ENCODE data around the gene RUNDC3A.

RUNDC3A gene

DNA sequence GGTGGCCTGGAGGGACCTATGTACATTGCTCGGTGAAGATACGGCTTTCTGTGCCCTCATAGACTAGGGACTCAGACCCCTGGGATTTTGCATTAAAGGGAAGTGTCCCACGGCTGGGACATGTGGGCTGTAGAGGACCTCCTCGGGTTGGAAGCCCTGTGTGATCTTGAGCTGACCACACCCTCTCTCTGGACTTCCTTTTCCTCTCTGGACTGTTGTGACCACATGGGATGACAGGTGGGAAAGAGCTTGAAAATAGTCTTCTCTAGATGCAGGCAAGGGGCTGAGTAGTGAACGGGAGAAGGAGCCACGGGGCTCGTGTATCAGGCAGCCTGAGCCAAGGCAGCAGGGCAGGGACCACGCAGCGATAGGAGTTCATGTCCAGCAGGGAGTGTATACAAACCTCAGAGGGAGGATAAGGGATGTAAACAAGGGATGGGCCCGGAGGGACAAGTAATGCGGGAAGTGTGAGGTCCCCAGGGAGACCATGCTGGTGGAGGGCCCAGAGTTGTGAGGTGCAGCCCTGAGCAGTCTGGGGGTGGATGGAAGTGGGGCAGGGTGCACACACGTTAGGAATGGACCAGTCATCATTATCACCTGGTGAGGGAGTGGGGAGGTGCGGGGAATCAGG lies 36.0 kb upstream of the RUNDC3A start:
- H3K27ac ChIP-seq (ENCODE audit: low read length) = no peak overlapping the region
- H3K9me3 ChIP-seq (ENCODE audit: insufficient read depth, low read depth, low read length) = no peaks in the 10 kb centered on the region
- no peaks in the 10 kb centered on the region for H3K36me3 ChIP-seq (ENCODE audit: insufficient read depth, low read depth, low read length)
- no peak overlapping the region for H3K4me3 ChIP-seq (ENCODE audit: low read length)
- H3K9ac ChIP-seq (ENCODE audit: low read depth, low read length) = no peak overlapping the region
- H3K4me1 ChIP-seq (ENCODE audit: insufficient read depth, low read length) = no peaks in the 10 kb centered on the region
- no peaks in the 10 kb centered on the region for H3K27me3 ChIP-seq (ENCODE audit: insufficient read depth, low read length)

DNA sequence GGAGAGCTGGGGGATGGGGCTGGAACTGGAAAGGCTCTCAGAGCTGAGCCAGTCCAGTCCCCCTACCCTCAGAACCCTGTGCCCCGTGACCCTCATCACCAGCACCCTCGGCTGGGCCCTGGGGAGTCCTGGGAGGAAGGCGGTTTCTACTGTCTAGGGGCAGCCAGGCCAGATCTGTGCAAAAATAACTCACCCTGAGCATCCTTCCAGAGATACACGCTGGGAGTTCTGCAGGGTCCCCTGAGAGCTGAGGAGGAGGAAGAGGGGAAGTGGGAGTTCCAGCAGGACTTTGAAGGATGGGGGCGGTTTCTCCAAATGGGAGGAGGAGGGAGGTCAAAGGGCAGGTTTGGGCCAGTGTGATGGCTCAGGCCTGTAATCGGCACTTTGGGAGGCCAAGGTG lies 35.4 kb upstream of the RUNDC3A start:
- Histone ChIP-seq H3K9me3 (ENCODE audit: insufficient read depth, low read depth, low read length) (no peaks in the 10 kb centered on the region), H3K36me3 (ENCODE audit: insufficient read depth, low read depth, low read length) (no peaks in the 10 kb centered on the region), H3K27ac (ENCODE audit: low read length) (no peak overlapping the region), H3K4me3 (ENCODE audit: low read length) (no peak overlapping the region), H3K9ac (ENCODE audit: low read depth, low read length) (no peak overlapping the region), H3K27me3 (ENCODE audit: insufficient read depth, low read length) (no peaks in the 10 kb centered on the region), H3K4me1 (ENCODE audit: insufficient read depth, low read length) (no peaks in the 10 kb centered on the region)

DNA sequence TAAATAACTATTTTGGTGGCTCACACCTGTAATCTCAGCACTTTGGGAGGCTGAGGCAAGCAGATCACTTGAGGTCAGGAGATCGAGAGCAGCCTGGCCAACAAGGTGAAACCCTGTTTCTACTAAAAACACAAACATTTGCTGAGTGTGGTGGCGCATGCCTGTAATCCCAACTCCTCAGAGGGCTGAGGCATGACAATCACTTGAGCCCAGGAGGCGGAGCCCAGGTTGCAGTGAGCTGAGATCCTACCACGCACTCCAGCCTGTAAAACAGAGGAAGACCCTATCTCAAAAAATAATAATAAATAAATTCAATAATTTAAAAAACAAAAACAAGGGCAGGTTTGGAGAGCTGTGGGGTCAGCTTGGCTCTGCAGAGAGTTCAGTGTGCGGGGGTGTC lies 34.8 kb upstream of the RUNDC3A start:
- Histone ChIP-seq H3K4me3 (ENCODE audit: low read length) (no peak overlapping the region), H3K4me1 (ENCODE audit: insufficient read depth, low read length) (no peaks in the 10 kb centered on the region), H3K9ac (ENCODE audit: low read depth, low read length) (no peak overlapping the region), H3K36me3 (ENCODE audit: insufficient read depth, low read depth, low read length) (no peaks in the 10 kb centered on the region), H3K27ac (ENCODE audit: low read length) (no peak overlapping the region), H3K27me3 (ENCODE audit: insufficient read depth, low read length) (no peaks in the 10 kb centered on the region), H3K9me3 (ENCODE audit: insufficient read depth, low read depth, low read length) (no peaks in the 10 kb centered on the region)

DNA sequence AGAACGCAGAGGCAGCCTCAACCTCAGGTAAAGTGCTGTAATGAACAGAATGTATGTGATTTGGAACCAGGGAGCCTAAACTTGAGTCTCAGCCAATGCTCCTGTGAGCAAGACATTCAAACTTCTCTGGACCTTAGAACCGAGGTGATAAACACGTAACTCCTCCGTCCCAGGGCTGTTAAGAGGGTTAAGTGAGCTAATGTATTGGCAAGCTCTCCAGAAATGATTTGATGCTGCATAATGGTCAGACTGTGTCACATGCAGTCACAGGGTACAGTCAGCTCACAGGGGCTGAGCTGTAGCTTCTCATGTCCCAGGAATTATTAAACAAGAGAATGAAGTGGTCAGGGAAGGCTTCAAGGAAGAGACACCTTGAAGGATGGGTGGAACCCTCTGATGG lies 30.4 kb upstream of the RUNDC3A start:
- Histone ChIP-seq H3K36me3 (ENCODE audit: insufficient read depth, low read depth, low read length) (no peaks in the 10 kb centered on the region), H3K9ac (ENCODE audit: low read depth, low read length) (no peak overlapping the region), H3K4me3 (ENCODE audit: low read length) (no peak overlapping the region), H3K27me3 (ENCODE audit: insufficient read depth, low read length) (no peaks in the 10 kb centered on the region), H3K27ac (ENCODE audit: low read length) (no peak overlapping the region), H3K4me1 (ENCODE audit: insufficient read depth, low read length) (peaks cover 3% of the 10 kb centered on the region; the same call in 1 of the 2 replicates), H3K9me3 (ENCODE audit: insufficient read depth, low read depth, low read length) (no peaks in the 10 kb centered on the region)

DNA sequence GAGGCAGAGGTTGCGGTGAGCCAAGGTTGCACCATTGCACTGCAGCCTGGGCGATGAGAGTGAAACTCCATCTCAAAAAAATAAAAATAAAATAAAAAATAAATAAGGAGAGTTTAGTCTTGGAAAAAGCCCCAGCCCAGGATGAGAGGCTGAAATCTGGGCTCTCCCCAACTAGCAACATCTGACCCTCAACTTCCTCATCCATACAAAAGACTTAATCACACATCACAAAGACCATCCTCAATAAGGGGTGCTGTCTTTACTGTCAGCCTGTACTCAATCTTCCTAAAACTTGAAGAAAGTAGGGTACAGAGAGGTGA lies 29.1 kb upstream of the RUNDC3A start:
- Histone ChIP-seq H3K27ac (ENCODE audit: low read length) (no peak overlapping the region), H3K9me3 (ENCODE audit: insufficient read depth, low read depth, low read length) (no peaks in the 10 kb centered on the region), H3K4me1 (ENCODE audit: insufficient read depth, low read length) (peaks cover 3% of the 10 kb centered on the region; the same call in 1 of the 2 replicates), H3K36me3 (ENCODE audit: insufficient read depth, low read depth, low read length) (no peaks in the 10 kb centered on the region), H3K27me3 (ENCODE audit: insufficient read depth, low read length) (no peaks in the 10 kb centered on the region), H3K4me3 (ENCODE audit: low read length) (no peak overlapping the region), H3K9ac (ENCODE audit: low read depth, low read length) (no peak overlapping the region)

DNA sequence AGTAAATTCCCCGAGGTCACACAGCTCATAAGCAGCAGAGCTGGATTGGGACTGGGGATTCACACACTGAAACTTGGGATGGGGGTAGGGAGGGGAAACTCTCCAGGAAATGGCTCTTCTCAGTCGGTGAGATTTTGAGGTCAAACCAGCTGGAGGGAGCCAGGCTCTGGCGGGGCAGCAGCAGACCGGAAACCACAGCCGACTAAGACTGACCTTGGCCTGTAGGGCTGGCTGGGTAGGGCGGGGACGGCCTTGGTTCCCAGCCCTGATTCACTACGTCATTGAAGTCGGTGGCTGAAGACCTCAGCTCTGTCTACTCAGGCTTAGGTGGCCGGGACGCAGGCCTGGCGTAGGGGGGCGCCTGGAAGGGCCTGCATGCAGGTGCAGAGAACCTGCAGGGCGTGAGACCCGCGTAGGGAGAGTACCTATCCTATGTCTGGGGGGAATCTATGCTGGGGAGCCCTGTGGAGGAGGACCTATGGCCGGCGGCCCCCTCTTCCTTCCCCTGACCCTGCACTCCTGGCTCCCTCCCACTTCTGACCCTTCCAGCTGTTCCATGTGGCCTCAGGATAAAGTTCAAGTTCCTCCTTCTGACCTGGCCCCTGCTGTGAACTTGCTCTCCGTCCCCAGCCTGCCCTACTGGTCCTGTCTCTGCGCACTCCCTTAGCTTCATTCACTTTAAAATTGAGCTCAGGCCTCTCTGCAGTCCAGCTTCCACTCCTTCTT lies 28.6 kb upstream of the RUNDC3A start:
- no peak overlapping the region for H3K4me3 ChIP-seq (ENCODE audit: low read length)
- no peak overlapping the region for H3K27ac ChIP-seq (ENCODE audit: low read length)
- no peaks in the 10 kb centered on the region for H3K36me3 ChIP-seq (ENCODE audit: insufficient read depth, low read depth, low read length)
- peaks cover 3% of the 10 kb centered on the region; the same call in 1 of the 2 replicates for H3K4me1 ChIP-seq (ENCODE audit: insufficient read depth, low read length)
- no peaks in the 10 kb centered on the region for H3K9me3 ChIP-seq (ENCODE audit: insufficient read depth, low read depth, low read length)
- no peaks in the 10 kb centered on the region for H3K27me3 ChIP-seq (ENCODE audit: insufficient read depth, low read length)
- H3K9ac ChIP-seq (ENCODE audit: low read depth, low read length) = no peak overlapping the region

DNA sequence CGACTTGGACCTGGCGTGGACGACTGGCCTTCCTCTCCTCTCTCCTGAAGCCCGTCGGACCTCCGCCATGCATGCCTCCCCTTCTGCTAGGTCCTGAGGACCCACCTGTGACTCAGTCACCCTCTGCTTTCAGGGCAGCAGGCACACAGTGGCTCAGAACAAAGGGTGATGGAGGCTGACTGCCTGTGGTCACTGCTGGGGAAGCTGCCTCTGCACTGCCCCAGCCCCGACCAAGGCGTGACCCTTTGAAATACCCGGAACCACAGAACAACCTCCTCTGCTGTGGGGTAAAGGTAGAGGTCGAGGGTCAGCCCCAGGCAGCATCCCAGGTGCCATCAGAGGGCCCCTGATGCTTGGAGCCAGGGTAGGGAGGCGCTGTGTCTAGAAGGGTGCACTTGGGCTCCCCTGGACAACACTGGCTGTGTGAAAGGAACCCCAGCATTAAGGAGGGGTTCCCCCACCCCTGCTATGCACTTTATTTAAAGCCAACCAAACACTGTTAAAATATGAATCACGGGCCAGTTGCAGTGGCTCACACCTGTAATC lies 27.9 kb upstream of the RUNDC3A start:
- H3K4me1 ChIP-seq (ENCODE audit: insufficient read depth, low read length) = peaks cover 3% of the 10 kb centered on the region; the same call in 1 of the 2 replicates
- H3K4me3 ChIP-seq (ENCODE audit: low read length) = no peak overlapping the region
- H3K9me3 ChIP-seq (ENCODE audit: insufficient read depth, low read depth, low read length) = no peaks in the 10 kb centered on the region
- H3K27ac ChIP-seq (ENCODE audit: low read length) = no peak overlapping the region
- H3K27me3 ChIP-seq (ENCODE audit: insufficient read depth, low read length) = no peaks in the 10 kb centered on the region
- H3K9ac ChIP-seq (ENCODE audit: low read depth, low read length) = no peak overlapping the region
- no peaks in the 10 kb centered on the region for H3K36me3 ChIP-seq (ENCODE audit: insufficient read depth, low read depth, low read length)

DNA sequence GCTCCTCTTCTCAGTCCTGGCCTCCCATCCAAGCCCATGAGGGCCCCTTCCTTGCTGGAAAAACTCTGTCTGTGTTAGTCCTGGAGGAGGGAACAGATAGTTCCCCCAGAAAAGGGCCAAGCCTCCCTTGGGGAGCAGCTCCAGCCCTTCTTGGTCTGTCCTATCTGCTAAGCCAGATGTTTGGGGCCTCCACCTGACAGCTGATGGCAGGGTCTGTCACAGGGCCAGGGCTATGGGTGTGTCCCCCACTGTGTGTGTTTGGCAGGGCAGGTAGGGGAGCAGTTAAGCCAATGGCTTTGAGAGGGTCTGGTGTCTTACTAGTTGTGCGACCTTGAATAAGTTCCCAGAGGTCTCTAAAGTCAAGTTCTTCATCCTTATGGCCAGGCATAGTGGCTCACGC lies 26.8 kb upstream of the RUNDC3A start:
- H3K9ac ChIP-seq (ENCODE audit: low read depth, low read length) = no peak overlapping the region
- peaks cover 3% of the 10 kb centered on the region; the same call in 1 of the 2 replicates for H3K4me1 ChIP-seq (ENCODE audit: insufficient read depth, low read length)
- H3K27ac ChIP-seq (ENCODE audit: low read length) = no peak overlapping the region
- H3K27me3 ChIP-seq (ENCODE audit: insufficient read depth, low read length) = no peaks in the 10 kb centered on the region
- H3K36me3 ChIP-seq (ENCODE audit: insufficient read depth, low read depth, low read length) = no peaks in the 10 kb centered on the region
- no peak overlapping the region for H3K4me3 ChIP-seq (ENCODE audit: low read length)
- H3K9me3 ChIP-seq (ENCODE audit: insufficient read depth, low read depth, low read length) = no peaks in the 10 kb centered on the region

DNA sequence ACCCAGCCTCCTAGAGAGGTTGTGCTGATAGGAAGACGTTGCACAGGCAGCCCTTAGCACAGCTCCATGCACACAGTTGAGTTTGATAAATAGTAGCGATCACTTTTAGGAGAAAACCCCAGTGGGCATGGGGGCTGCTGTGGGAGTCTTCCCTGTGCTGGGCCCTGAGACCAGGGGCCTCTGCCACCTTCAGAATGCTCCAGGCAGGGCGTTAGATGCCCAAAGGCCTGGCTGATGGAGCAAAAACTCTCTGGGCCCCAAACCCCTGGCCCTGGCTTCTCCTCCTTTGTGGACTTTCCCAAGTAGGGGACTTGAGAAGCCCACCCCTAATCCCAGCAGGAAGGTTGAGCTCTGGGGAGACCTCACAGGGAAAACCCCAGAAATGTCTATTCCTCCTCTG lies 26.1 kb upstream of the RUNDC3A start:
- Histone ChIP-seq H3K9me3 (ENCODE audit: insufficient read depth, low read depth, low read length) (no peaks in the 10 kb centered on the region), H3K27ac (ENCODE audit: low read length) (no peak overlapping the region), H3K36me3 (ENCODE audit: insufficient read depth, low read depth, low read length) (no peaks in the 10 kb centered on the region), H3K4me1 (ENCODE audit: insufficient read depth, low read length) (peaks cover 3% of the 10 kb centered on the region; the same call in 1 of the 2 replicates), H3K27me3 (ENCODE audit: insufficient read depth, low read length) (no peaks in the 10 kb centered on the region), H3K9ac (ENCODE audit: low read depth, low read length) (no peak overlapping the region), H3K4me3 (ENCODE audit: low read length) (no peak overlapping the region)

DNA sequence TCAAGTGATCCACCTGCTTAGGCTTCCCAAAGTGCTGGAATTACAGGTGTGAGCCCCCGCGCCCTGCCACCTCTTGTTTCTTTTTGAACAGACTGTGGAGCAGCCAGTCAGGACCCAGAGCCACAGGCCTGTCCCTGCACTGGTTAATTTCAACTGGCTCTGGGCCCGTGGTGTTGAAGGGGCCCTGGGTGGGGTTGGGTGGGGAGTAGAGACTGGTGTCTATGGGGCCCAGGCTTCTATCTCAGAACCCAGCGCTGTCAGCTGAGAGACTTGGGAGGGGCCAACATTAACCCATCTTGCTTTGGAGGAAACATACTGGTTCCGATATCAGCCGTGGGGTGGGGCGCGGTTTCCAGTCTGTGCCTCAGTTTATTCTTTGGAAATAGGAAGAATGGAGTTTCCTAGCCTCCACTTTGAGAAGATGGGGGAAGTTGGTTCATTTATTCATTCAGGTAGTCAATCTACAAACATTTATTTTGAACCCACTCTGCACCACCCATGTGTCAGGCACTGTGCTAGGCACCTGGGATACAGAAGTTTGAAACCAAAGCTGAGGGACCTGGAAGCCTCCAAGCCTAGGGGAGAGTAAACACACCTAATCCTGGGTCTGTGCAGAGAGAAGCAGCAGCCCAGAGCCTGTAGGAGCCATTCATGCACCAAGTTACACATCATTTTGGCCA lies 24.9 kb upstream of the RUNDC3A start:
- Histone ChIP-seq H3K9me3 (ENCODE audit: insufficient read depth, low read depth, low read length) (no peaks in the 10 kb centered on the region), H3K27me3 (ENCODE audit: insufficient read depth, low read length) (no peaks in the 10 kb centered on the region), H3K4me1 (ENCODE audit: insufficient read depth, low read length) (peaks cover 3% of the 10 kb centered on the region; the same call in 1 of the 2 replicates), H3K9ac (ENCODE audit: low read depth, low read length) (no peak overlapping the region), H3K4me3 (ENCODE audit: low read length) (no peak overlapping the region), H3K27ac (ENCODE audit: low read length) (no peak overlapping the region), H3K36me3 (ENCODE audit: insufficient read depth, low read depth, low read length) (no peaks in the 10 kb centered on the region)

DNA sequence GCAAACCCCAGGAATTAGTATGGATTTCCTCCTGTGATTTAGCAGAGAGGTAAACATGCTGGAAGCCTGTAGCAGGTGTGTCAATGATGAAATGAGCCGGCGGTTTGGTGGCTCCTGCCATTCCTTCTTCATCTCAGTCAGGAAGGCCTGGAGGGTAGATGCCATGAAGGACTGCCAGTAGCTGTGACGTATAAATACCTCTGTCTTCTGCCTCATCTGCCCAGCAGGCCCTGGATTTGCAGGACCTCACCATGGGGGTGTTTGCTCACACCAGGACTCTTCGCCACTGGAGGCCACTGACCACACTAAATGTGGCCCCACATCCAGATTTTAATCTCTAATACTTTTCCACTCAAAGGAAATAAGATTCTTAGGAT lies 24.4 kb upstream of the RUNDC3A start:
- peaks cover 3% of the 10 kb centered on the region; the same call in 1 of the 2 replicates for H3K4me1 ChIP-seq (ENCODE audit: insufficient read depth, low read length)
- H3K4me3 ChIP-seq (ENCODE audit: low read length) = no peak overlapping the region
- H3K36me3 ChIP-seq (ENCODE audit: insufficient read depth, low read depth, low read length) = no peaks in the 10 kb centered on the region
- H3K9ac ChIP-seq (ENCODE audit: low read depth, low read length) = no peak overlapping the region
- H3K27ac ChIP-seq (ENCODE audit: low read length) = no peak overlapping the region
- H3K9me3 ChIP-seq (ENCODE audit: insufficient read depth, low read depth, low read length) = no peaks in the 10 kb centered on the region
- H3K27me3 ChIP-seq (ENCODE audit: insufficient read depth, low read length) = no peaks in the 10 kb centered on the region

DNA sequence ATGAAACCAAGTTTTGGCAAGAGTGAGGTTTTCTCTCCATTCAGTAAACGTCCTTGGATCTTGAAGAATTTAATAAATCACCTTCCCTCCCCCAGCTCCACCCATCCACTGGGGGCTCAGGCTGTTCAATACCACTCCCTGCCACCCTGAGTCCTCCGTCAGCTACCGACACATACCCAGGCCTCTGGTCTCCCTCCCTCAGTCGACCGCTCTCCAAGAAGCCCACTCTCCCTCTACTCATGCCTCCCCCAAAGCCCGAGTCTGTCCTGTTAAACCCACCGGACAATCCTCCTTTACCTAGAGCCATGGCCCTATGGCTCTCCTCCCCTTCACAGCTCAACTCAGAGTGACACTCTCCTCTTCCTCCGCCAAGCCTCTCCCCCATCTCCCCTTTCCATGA lies 20.8 kb upstream of the RUNDC3A start:
- H3K4me3 ChIP-seq (ENCODE audit: low read length) = no peak overlapping the region
- no peak overlapping the region for H3K27ac ChIP-seq (ENCODE audit: low read length)
- H3K27me3 ChIP-seq (ENCODE audit: insufficient read depth, low read length) = no peaks in the 10 kb centered on the region
- no peaks in the 10 kb centered on the region for H3K9me3 ChIP-seq (ENCODE audit: insufficient read depth, low read depth, low read length)
- no peak overlapping the region for H3K9ac ChIP-seq (ENCODE audit: low read depth, low read length)
- no peaks in the 10 kb centered on the region for H3K36me3 ChIP-seq (ENCODE audit: insufficient read depth, low read depth, low read length)
- no peaks in the 10 kb centered on the region for H3K4me1 ChIP-seq (ENCODE audit: insufficient read depth, low read length)
